HCT116 (cell line): ENCODE results near the gene IGF2R. TPM values are rescaled to one million over a fixed set of nuclear protein-coding genes. Genes with fewer than 3 reads are reported as not detected.

Source experiments
- ATAC-seq: fragments of 200-7000 bp; cut with Tn5 transposase; 2 replicates; pipeline ENCODE4 v1.9.1; 2020; ENCODE audit warnings: mild to moderate bottlenecking, moderate library complexity
- BruUV-seq: library from RNA; stranded (reverse); fragments of 400-500 nt; replicated peaks from 2 replicates; lab custom pipeline; 2021; lab: Mats Ljungman, UMichigan
- CTCF ChIA-PET: fragments of 300-600 bp; sonication (Branson Sonifier 250); formaldehyde crosslinking; loops from one replicate; lab custom pipeline; 2021; ENCODE audit warnings: antibody characterized with exemption; lab: Charles Lee
- POLR2A ChIA-PET: fragments of 300-600, 350-600 bp; sonication (Branson Sonifier 250); formaldehyde crosslinking; loops from one replicate; lab custom pipeline; 2021; ENCODE audit warnings: antibody characterized with exemption; lab: Charles Lee
- RAD21 ChIA-PET, 2 experiments: fragments of 300-600 bp; sonication (Branson Sonifier 250); formaldehyde crosslinking; loops; one replicate each; lab custom pipeline; 2023; ENCODE audit warnings: low total read pairs in 2 of 2; ENCODE audit not compliant: uncharacterized antibody in 2 of 2, unreplicated experiment in 2 of 2, low non-redundant PET in 1 of 2; lab: Charles Lee
- DNase-seq: peaks from one replicate; pipeline ENCODE4 v3.0.0-alpha.2; 2010; ENCODE audit warnings: low read depth, low spot score
- H2AFZ ChIP-seq: fragments of 200-600 bp; shearing (Covaris generic), sonication (generic); 2 replicates; pipeline ENCODE4 v1.6.1; 2017; ENCODE audit warnings: low read depth, mixed run types, mixed read lengths, antibody characterized with exemption, low read length; ENCODE audit not compliant: poor library complexity, severe bottlenecking
- H3K27ac ChIP-seq: 2 replicates; pipeline ENCODE4 v1.5.1; 2012; ENCODE audit warnings: low read depth, low read length
- H3K27me3 ChIP-seq: fragments of 200-600 bp; sonication (generic); 2 replicates; pipeline ENCODE4 v1.6.1; 2016; ENCODE audit warnings: mixed run types, low read length, mixed read lengths; ENCODE audit not compliant: insufficient read depth
- H3K36me3 ChIP-seq, 2 experiments: fragments of 200-500 bp in 1 of 2; fragments of 200-600 bp in 1 of 2; sonication (Bioruptor generic) in 1 of 2; sonication (generic) in 1 of 2; 2 replicates each; pipeline versions ENCODE4 v1.5.1 to v1.6.1; 2014 to 2016; ENCODE audit warnings: low read length in 2 of 2, inconsistent platforms in 1 of 2, mixed read lengths in 1 of 2, mixed run types in 1 of 2; ENCODE audit not compliant: insufficient read depth in 2 of 2, control insufficient read depth in 1 of 2
- H3K4me1 ChIP-seq, 2 experiments: fragments of 200-600 bp in 1 of 2; sonication (generic) in 1 of 2; 2 replicates each; pipeline versions ENCODE4 v1.5.1 to v1.6.1; 2012 to 2017; ENCODE audit warnings: low read length in 2 of 2, inconsistent platforms in 1 of 2, mild to moderate bottlenecking in 1 of 2, mixed read lengths in 1 of 2, mixed run types in 1 of 2, moderate library complexity in 1 of 2; ENCODE audit not compliant: insufficient read depth in 2 of 2, control insufficient read depth in 1 of 2
- H3K4me2 ChIP-seq: fragments of 200-600 bp; sonication (generic); 2 replicates; pipeline ENCODE4 v1.6.1; 2017; ENCODE audit warnings: mixed run types, low read length, mixed read lengths
- H3K4me3 ChIP-seq, 2 experiments: fragments of 200-600 bp in 1 of 2; sonication (generic) in 1 of 2; replicated peaks in 1 of 2; 2 replicates each; pipeline ENCODE4 v1.5.1; 2011 to 2016; ENCODE audit warnings: low read length in 2 of 2, control low read depth in 1 of 2, low read depth in 1 of 2, mild to moderate bottlenecking in 1 of 2, mixed read lengths in 1 of 2, mixed run types in 1 of 2
- H3K79me2 ChIP-seq: fragments of 200-600 bp; sonication (generic); 2 replicates; pipeline ENCODE4 v1.6.1; 2017; ENCODE audit warnings: mild to moderate bottlenecking, mixed run types, low read length, moderate library complexity, mixed read lengths; ENCODE audit not compliant: insufficient read depth
- H3K9ac ChIP-seq: fragments of 200-600 bp; sonication (generic); 2 replicates; pipeline ENCODE4 v1.6.1; 2016; ENCODE audit warnings: low read length, mixed read lengths
- H3K9me2 ChIP-seq: fragments of 200-600 bp; sonication (generic), shearing (Covaris generic); 2 replicates; pipeline ENCODE4 v1.6.1; 2017; ENCODE audit warnings: mixed run types, mild to moderate bottlenecking, moderate library complexity; ENCODE audit not compliant: insufficient read depth
- H3K9me3 ChIP-seq, 2 experiments: fragments of 200-500 bp in 1 of 2; fragments of 200-600 bp in 1 of 2; sonication (Bioruptor generic) in 1 of 2; sonication (generic) in 1 of 2; 2 replicates each; pipeline ENCODE4 v1.6.1; 2014 to 2017; ENCODE audit warnings: low read length in 2 of 2, mixed read lengths in 2 of 2, inconsistent platforms in 1 of 2, low read depth in 1 of 2, mild to moderate bottlenecking in 1 of 2, mixed run types in 1 of 2, moderate library complexity in 1 of 2; ENCODE audit not compliant: control insufficient read depth in 1 of 2, insufficient read depth in 1 of 2
- H4K20me1 ChIP-seq: fragments of 200-600 bp; sonication (generic), shearing (Covaris generic); 2 replicates; pipeline ENCODE4 v1.6.1; 2017; ENCODE audit warnings: mixed run types, mild to moderate bottlenecking, moderate library complexity; ENCODE audit not compliant: insufficient read depth
- REST ChIP-seq: IDR thresholded peaks from 2 replicates; pipeline ENCODE4 v1.6.1; 2012; ENCODE audit warnings: low read depth
- ZNF274 ChIP-seq: fragments of 200-500 bp; sonication (Bioruptor generic); IDR thresholded peaks from 2 replicates; pipeline ENCODE4 v1.6.1; 2014; ENCODE audit warnings: mild to moderate bottlenecking, low read depth, low read length, inconsistent platforms
- intact Hi-C: fragments of 100-400 bp; cut with micrococcal nuclease; formaldehyde crosslinking; loops from 2 replicates; pipeline ENCODE4 v1.10.0; 2022
- total RNA-seq: library from RNA; stranded (reverse); gene quantifications from one replicate; pipeline ENCODE4 v1.2.1, GENCODE V29; 2021; ENCODE audit not compliant: unreplicated experiment
- TF ChIP-seq, protein P1 (sequence below): IDR thresholded peaks from 2 replicates; pipeline ENCODE4 v1.6.1; 2012
- TF ChIP-seq, protein P2 (sequence below), 3 experiments: fragments of 200-600 bp in 1 of 3; sonication (generic) in 1 of 3; IDR thresholded peaks in 2 of 3; conservative IDR thresholded peaks in 1 of 3; 2 replicates each; pipeline ENCODE4 v1.5.1; 2012 to 2017; ENCODE audit warnings: low read depth in 2 of 3, low read length in 2 of 3, antibody characterized with exemption in 1 of 3, borderline replicate concordance in 1 of 3, control low read depth in 1 of 3, mild to moderate bottlenecking in 1 of 3, mixed read lengths in 1 of 3, mixed run types in 1 of 3, moderate library complexity in 1 of 3; ENCODE audit not compliant: insufficient read depth in 1 of 3

The IGF2R gene
- total RNA-seq, 1 experiment from 2014 or later, result 37.0 TPM

GRCh38 chr6:159999240-159999671, 30.4 kb downstream of the IGF2R start:
- TF ChIP-seq, protein P1, sequence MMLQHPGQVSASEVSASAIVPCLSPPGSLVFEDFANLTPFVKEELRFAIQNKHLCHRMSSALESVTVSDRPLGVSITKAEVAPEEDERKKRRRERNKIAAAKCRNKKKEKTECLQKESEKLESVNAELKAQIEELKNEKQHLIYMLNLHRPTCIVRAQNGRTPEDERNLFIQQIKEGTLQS, result no peak
- TF ChIP-seq, protein P2, sequence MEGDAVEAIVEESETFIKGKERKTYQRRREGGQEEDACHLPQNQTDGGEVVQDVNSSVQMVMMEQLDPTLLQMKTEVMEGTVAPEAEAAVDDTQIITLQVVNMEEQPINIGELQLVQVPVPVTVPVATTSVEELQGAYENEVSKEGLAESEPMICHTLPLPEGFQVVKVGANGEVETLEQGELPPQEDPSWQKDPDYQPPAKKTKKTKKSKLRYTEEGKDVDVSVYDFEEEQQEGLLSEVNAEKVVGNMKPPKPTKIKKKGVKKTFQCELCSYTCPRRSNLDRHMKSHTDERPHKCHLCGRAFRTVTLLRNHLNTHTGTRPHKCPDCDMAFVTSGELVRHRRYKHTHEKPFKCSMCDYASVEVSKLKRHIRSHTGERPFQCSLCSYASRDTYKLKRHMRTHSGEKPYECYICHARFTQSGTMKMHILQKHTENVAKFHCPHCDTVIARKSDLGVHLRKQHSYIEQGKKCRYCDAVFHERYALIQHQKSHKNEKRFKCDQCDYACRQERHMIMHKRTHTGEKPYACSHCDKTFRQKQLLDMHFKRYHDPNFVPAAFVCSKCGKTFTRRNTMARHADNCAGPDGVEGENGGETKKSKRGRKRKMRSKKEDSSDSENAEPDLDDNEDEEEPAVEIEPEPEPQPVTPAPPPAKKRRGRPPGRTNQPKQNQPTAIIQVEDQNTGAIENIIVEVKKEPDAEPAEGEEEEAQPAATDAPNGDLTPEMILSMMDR (IDR thresholded peaks at IDR 0.05 in 2 of 3, conservative IDR thresholded peaks at IDR 0.05 in 1 of 3; ENCODE audit: borderline replicate concordance in 1 of 3, insufficient read depth in 1 of 3, low read depth in 2 of 3, low read length in 2 of 3), result no peak
- TF ChIP-seq ZNF274 (no peak), REST (no peak)
- H3K4me1 ChIP-seq, result no peaks in the 10 kb centered on the region
- no peaks in the 10 kb centered on the region for H3K9me2 ChIP-seq
- H3K27ac ChIP-seq, result no peak overlapping the region
- no TSS peak for BruUV-seq
- H3K9me3 ChIP-seq, result no peaks in the 10 kb centered on the region
- H3K79me2 ChIP-seq, result peaks cover 38% of the 10 kb centered on the region
- no peak overlapping the region for H3K4me3 ChIP-seq
- ChIA-PET POLR2A (no interaction called here), RAD21 (no interaction called here), CTCF (no interaction called here)
- no peaks in the 10 kb centered on the region for H3K27me3 ChIP-seq
- no peak overlapping the region for H2AFZ ChIP-seq
- no peak overlapping the region for H3K4me2 ChIP-seq
- DNase-seq (no peak), ATAC-seq (no peak)
- H3K36me3 ChIP-seq, result peaks cover 0 to 5% of the 10 kb centered on the region in 2 experiments; a peak in 1 of 4 replicates
- no peaks in the 10 kb centered on the region for H4K20me1 ChIP-seq
- intact Hi-C loops, result no loop called here
- no peak overlapping the region for H3K9ac ChIP-seq
